GM12865 (cell line): ENCODE results near the gene PKP2.

Experiments
- DNase-seq: peaks from one replicate; pipeline ENCODE4 v3.0.0; 2010; ENCODE audit warnings: low read depth
- H3K4me3 ChIP-seq: 2 replicates; pipeline ENCODE4 v1.5.1; 2011; ENCODE audit warnings: mild to moderate bottlenecking, low read depth, low read length, control low read depth
- CTCF ChIP-seq: IDR thresholded peaks from 2 replicates; pipeline ENCODE4 v1.5.1; 2011; ENCODE audit warnings: low read length, control low read depth, low read depth, inconsistent platforms; ENCODE audit not compliant: insufficient read depth; ENCODE audit errors: missing control alignments

The PKP2 gene

GRCh38 chr12:32828120-32828519, 68.5 kb downstream of the PKP2 start:
- TF ChIP-seq CTCF = no peak
- no peak overlapping the region for H3K4me3 ChIP-seq
- no peak for DNase-seq

GRCh38 chr12:32826807-32827412, 69.7 kb downstream of the PKP2 start:
- no peak for TF ChIP-seq CTCF
- no peak overlapping the region for H3K4me3 ChIP-seq
- DNase-seq = no peak

GRCh38 chr12:32824596-32824995, 72.0 kb downstream of the PKP2 start:
- no peak overlapping the region for H3K4me3 ChIP-seq
- TF ChIP-seq CTCF = no peak
- no peak for DNase-seq

GRCh38 chr12:32822344-32822743, 74.2 kb downstream of the PKP2 start:
- TF ChIP-seq CTCF = no peak
- no peak for DNase-seq
- no peak overlapping the region for H3K4me3 ChIP-seq

- DNase-seq = no peak
- H3K4me3 ChIP-seq = no peak overlapping the region
- no peak for TF ChIP-seq CTCF
Observed at GRCh38 chr12:32821710-32822109, 74.9 kb downstream of the PKP2 start.

GRCh38 chr12:32821293-32821692, 75.3 kb downstream of the PKP2 start:
- DNase-seq = no peak
- no peak for TF ChIP-seq CTCF
- no peak overlapping the region for H3K4me3 ChIP-seq

GRCh38 chr12:32820376-32820931, 76.1 kb downstream of the PKP2 start:
- no peak overlapping the region for H3K4me3 ChIP-seq
- no peak for DNase-seq
- TF ChIP-seq CTCF = no peak
